GM06990 (cell line): ENCODE results near the gene GBP6.
"Not testable (repeated sequence)": the region's sequence is repeated elsewhere in the genome, so short reads cannot be mapped to it uniquely, and the experiment has no call there.

Experiments
- DNase-seq: peaks from one replicate; pipeline ENCODE4 v3.0.0-alpha.2; 2011; ENCODE audit not compliant: insufficient read length; ENCODE audit errors: extremely low read depth
- H3K27me3 ChIP-seq: replicated peaks from 2 replicates; pipeline ENCODE4 v1.6.0; 2011; ENCODE audit warnings: low read length; ENCODE audit not compliant: control insufficient read depth, insufficient read depth
- H3K36me3 ChIP-seq: 2 replicates; pipeline ENCODE4 v1.5.1; 2011; ENCODE audit warnings: low read length; ENCODE audit not compliant: control insufficient read depth, insufficient read depth
- H3K4me3 ChIP-seq: replicated peaks from 2 replicates; pipeline ENCODE4 v1.5.1; 2011; ENCODE audit warnings: low read depth, mild to moderate bottlenecking, control low read depth, low read length
- TF ChIP-seq, protein P1 (sequence below): IDR thresholded peaks from 2 replicates; pipeline ENCODE4 v1.5.1; 2011; ENCODE audit warnings: low read length, control low read depth, mild to moderate bottlenecking, inconsistent platforms; ENCODE audit not compliant: insufficient read depth, poor library complexity, severe bottlenecking

GBP6 gene

DNA sequence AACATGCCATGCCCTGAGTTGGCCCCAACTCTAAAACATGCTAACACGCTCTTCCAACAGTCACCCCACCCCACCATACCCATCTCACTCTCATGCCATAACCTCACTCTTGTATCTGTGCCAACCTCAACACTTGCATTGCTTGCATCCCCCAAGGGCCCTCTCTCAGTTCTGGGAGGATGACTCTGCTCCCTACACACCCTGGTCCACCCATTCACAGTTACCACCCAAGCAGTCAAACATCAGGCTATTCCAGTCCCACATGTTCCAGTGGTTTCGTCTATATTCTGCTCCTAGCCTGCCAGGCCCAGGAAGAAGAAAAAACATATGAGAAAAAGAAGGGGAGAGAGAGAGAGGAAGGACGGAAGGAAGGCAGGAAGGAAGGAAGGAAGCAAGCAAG, 31.0 kb downstream of the GBP6 start:
- TF ChIP-seq, protein P1, sequence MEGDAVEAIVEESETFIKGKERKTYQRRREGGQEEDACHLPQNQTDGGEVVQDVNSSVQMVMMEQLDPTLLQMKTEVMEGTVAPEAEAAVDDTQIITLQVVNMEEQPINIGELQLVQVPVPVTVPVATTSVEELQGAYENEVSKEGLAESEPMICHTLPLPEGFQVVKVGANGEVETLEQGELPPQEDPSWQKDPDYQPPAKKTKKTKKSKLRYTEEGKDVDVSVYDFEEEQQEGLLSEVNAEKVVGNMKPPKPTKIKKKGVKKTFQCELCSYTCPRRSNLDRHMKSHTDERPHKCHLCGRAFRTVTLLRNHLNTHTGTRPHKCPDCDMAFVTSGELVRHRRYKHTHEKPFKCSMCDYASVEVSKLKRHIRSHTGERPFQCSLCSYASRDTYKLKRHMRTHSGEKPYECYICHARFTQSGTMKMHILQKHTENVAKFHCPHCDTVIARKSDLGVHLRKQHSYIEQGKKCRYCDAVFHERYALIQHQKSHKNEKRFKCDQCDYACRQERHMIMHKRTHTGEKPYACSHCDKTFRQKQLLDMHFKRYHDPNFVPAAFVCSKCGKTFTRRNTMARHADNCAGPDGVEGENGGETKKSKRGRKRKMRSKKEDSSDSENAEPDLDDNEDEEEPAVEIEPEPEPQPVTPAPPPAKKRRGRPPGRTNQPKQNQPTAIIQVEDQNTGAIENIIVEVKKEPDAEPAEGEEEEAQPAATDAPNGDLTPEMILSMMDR: no peak
- no peak for DNase-seq
- Histone ChIP-seq H3K27me3 (no peaks in the 10 kb centered on the region), H3K36me3 (no peaks in the 10 kb centered on the region), H3K4me3 (no peak overlapping the region)

DNA sequence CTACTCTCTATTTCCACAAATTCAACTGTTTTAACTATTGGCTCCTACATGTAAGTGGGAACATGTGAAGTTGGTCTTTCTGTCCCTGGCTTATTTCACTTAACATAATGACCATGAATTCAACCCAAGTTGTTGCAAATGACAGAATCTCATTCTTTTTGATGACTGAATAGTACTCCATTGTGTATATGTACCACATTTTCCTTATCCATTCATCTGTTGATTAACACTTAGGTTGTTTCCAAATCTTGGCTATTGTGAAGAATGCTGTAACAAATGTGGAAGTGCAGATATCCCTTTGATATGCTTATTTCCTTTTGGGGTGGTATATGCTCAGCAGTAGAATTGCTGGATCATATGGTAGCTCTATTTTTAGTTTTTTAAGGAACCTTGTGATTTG, 33.0 kb downstream of the GBP6 start:
- Histone ChIP-seq H3K4me3 (no peak overlapping the region), H3K27me3 (no peaks in the 10 kb centered on the region), H3K36me3 (no peaks in the 10 kb centered on the region)
- DNase-seq: no peak
- TF ChIP-seq, protein P1: no peak

DNA sequence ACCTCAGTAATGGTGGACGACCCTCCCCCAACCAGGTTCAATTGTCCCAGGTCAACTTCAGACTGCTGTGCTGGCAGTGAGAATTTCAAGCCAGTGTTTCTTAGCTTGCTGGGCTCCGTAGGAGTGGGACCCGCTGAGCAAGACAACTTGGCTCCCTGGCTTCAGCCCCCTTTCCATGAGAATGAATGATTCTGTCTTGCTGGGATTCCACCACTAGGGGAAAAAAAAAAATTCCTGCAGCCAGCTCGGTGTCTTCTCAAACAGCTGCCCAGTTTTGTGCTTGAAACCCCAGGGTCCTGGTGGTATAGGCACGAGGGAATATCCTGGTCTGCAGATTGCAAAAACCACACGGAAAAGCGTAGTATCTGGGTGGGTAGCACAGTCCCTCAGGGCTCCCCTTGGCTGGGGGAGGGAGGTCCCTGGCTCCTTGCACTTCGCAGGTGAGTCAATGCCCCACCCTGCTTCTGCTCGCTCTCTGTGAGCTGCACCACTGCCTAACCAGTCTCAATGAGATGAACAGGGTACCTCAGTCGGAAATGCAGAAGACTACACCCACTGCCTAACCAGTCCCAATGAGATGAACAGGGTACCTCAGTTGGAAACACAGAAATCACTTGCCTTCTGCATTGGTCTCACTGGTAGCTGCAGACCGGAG, 41.5 kb downstream of the GBP6 start:
- no peaks in the 10 kb centered on the region for H3K27me3 ChIP-seq
- TF ChIP-seq, protein P1: no peak
- no peaks in the 10 kb centered on the region for H3K36me3 ChIP-seq
- H3K4me3 ChIP-seq: no peak overlapping the region
- DNase-seq: no peak

DNA sequence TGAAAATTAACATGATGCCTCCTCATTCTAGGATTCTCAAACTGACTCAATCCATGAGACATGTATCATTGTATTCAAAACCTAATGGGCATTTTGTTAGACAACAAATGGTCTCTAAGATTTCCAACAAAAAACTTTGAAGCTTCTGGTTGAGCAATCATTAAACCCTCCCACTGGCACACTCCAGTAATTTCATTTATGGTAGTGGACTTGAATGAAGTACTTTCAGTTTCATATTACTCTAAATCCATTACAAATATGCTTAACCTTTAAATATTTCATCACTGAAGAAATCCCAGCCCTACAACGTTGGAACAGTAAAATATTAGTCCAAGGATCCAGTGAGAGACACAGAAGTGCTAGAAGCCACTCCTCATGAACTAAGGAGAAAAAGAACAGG, 43.5 kb downstream of the GBP6 start:
- Histone ChIP-seq H3K4me3 (no peak overlapping the region), H3K27me3 (no peaks in the 10 kb centered on the region), H3K36me3 (no peaks in the 10 kb centered on the region)
- TF ChIP-seq, protein P1: no peak
- DNase-seq: no peak

DNA sequence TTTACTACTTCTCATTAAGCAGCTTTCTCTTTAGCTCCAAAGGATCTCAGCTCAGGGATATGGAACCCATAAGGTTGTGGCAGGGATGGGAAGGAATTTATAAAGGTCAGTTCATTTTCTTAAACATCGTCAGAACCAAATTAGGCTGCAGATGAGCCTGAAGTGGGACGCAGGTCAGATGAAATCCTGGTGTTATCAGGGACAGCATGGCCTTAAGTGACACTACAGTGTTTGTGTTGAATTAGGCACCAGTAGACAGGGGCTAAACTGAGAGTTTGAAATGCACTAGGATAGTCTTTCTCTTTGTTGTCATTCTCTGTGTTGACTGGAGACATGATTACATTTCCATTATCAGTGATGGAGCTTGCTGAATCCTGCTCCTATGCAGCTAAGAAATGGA, 43.9 kb downstream of the GBP6 start:
- not testable (repeated sequence) for H3K27me3 ChIP-seq, DNase-seq, H3K36me3 ChIP-seq, H3K4me3 ChIP-seq

DNA sequence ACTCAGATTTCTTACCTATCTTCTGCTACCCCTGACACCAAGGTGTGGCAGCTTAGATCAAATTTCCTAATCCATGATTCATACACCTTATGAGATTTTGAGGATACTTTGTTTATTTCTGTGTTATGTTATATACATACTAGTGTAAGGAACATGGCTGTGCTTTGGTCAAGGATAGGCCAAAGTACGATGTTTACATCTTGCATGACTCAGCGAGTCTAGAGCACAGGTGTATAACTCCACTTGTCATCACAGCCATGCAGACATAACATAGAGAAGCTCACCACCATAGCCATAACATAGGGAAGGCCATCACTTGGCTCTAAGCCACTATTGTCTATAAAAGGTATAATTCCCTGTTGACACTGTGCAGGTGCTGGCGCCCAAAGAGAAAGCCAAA, 61.2 kb downstream of the GBP6 start:
- no peak overlapping the region for H3K4me3 ChIP-seq
- DNase-seq: no peak
- H3K36me3 ChIP-seq: no peaks in the 10 kb centered on the region
- TF ChIP-seq, protein P1: no peak
- no peaks in the 10 kb centered on the region; the same call in 1 of the 2 replicates for H3K27me3 ChIP-seq
